HCT116 (cell line): ENCODE data around the gene GXYLT2. TPM values are rescaled to one million over a fixed set of nuclear protein-coding genes. Genes with fewer than 3 reads are reported as not detected.
A peak's percentile ranks its signal among the peaks of the same experiment; 100 is the strongest.

Experiments used
- ATAC-seq: fragments of 200-7000 bp; cut with Tn5 transposase; 2 replicates; pipeline ENCODE4 v1.9.1; 2020; ENCODE audit warnings: mild to moderate bottlenecking, moderate library complexity
- BruUV-seq: library from RNA; stranded (reverse); fragments of 400-500 nt; replicated peaks from 2 replicates; lab custom pipeline; 2021; lab: Mats Ljungman, UMichigan
- CTCF ChIA-PET: fragments of 300-600 bp; sonication (Branson Sonifier 250); formaldehyde crosslinking; loops from one replicate; lab custom pipeline; 2021; ENCODE audit warnings: antibody characterized with exemption; lab: Charles Lee
- POLR2A ChIA-PET: fragments of 300-600, 350-600 bp; sonication (Branson Sonifier 250); formaldehyde crosslinking; loops from one replicate; lab custom pipeline; 2021; ENCODE audit warnings: antibody characterized with exemption; lab: Charles Lee
- RAD21 ChIA-PET, 2 experiments: fragments of 300-600 bp; sonication (Branson Sonifier 250); formaldehyde crosslinking; loops; one replicate each; lab custom pipeline; 2023; ENCODE audit warnings: low total read pairs in 2 of 2; ENCODE audit not compliant: uncharacterized antibody in 2 of 2, unreplicated experiment in 2 of 2, low non-redundant PET in 1 of 2; lab: Charles Lee
- DNase-seq: peaks from one replicate; pipeline ENCODE4 v3.0.0-alpha.2; 2010; ENCODE audit warnings: low read depth, low spot score
- H2AFZ ChIP-seq: fragments of 200-600 bp; shearing (Covaris generic), sonication (generic); 2 replicates; pipeline ENCODE4 v1.6.1; 2017; ENCODE audit warnings: low read depth, mixed run types, mixed read lengths, antibody characterized with exemption, low read length; ENCODE audit not compliant: poor library complexity, severe bottlenecking
- H3K27ac ChIP-seq: 2 replicates; pipeline ENCODE4 v1.5.1; 2012; ENCODE audit warnings: low read depth, low read length
- H3K27me3 ChIP-seq: fragments of 200-600 bp; sonication (generic); 2 replicates; pipeline ENCODE4 v1.6.1; 2016; ENCODE audit warnings: mixed run types, low read length, mixed read lengths; ENCODE audit not compliant: insufficient read depth
- H3K36me3 ChIP-seq, 2 experiments: fragments of 200-500 bp in 1 of 2; fragments of 200-600 bp in 1 of 2; sonication (Bioruptor generic) in 1 of 2; sonication (generic) in 1 of 2; 2 replicates each; pipeline versions ENCODE4 v1.5.1 to v1.6.1; 2014 to 2016; ENCODE audit warnings: low read length in 2 of 2, inconsistent platforms in 1 of 2, mixed read lengths in 1 of 2, mixed run types in 1 of 2; ENCODE audit not compliant: insufficient read depth in 2 of 2, control insufficient read depth in 1 of 2
- H3K4me1 ChIP-seq, 2 experiments: fragments of 200-600 bp in 1 of 2; sonication (generic) in 1 of 2; 2 replicates each; pipeline versions ENCODE4 v1.5.1 to v1.6.1; 2012 to 2017; ENCODE audit warnings: low read length in 2 of 2, inconsistent platforms in 1 of 2, mild to moderate bottlenecking in 1 of 2, mixed read lengths in 1 of 2, mixed run types in 1 of 2, moderate library complexity in 1 of 2; ENCODE audit not compliant: insufficient read depth in 2 of 2, control insufficient read depth in 1 of 2
- H3K4me2 ChIP-seq: fragments of 200-600 bp; sonication (generic); 2 replicates; pipeline ENCODE4 v1.6.1; 2017; ENCODE audit warnings: mixed run types, low read length, mixed read lengths
- H3K4me3 ChIP-seq, 2 experiments: fragments of 200-600 bp in 1 of 2; sonication (generic) in 1 of 2; replicated peaks in 1 of 2; 2 replicates each; pipeline ENCODE4 v1.5.1; 2011 to 2016; ENCODE audit warnings: low read length in 2 of 2, control low read depth in 1 of 2, low read depth in 1 of 2, mild to moderate bottlenecking in 1 of 2, mixed read lengths in 1 of 2, mixed run types in 1 of 2
- H3K79me2 ChIP-seq: fragments of 200-600 bp; sonication (generic); 2 replicates; pipeline ENCODE4 v1.6.1; 2017; ENCODE audit warnings: mild to moderate bottlenecking, mixed run types, low read length, moderate library complexity, mixed read lengths; ENCODE audit not compliant: insufficient read depth
- H3K9ac ChIP-seq: fragments of 200-600 bp; sonication (generic); 2 replicates; pipeline ENCODE4 v1.6.1; 2016; ENCODE audit warnings: low read length, mixed read lengths
- H3K9me2 ChIP-seq: fragments of 200-600 bp; sonication (generic), shearing (Covaris generic); 2 replicates; pipeline ENCODE4 v1.6.1; 2017; ENCODE audit warnings: mixed run types, mild to moderate bottlenecking, moderate library complexity; ENCODE audit not compliant: insufficient read depth
- H3K9me3 ChIP-seq, 2 experiments: fragments of 200-500 bp in 1 of 2; fragments of 200-600 bp in 1 of 2; sonication (Bioruptor generic) in 1 of 2; sonication (generic) in 1 of 2; 2 replicates each; pipeline ENCODE4 v1.6.1; 2014 to 2017; ENCODE audit warnings: low read length in 2 of 2, mixed read lengths in 2 of 2, inconsistent platforms in 1 of 2, low read depth in 1 of 2, mild to moderate bottlenecking in 1 of 2, mixed run types in 1 of 2, moderate library complexity in 1 of 2; ENCODE audit not compliant: control insufficient read depth in 1 of 2, insufficient read depth in 1 of 2
- H4K20me1 ChIP-seq: fragments of 200-600 bp; sonication (generic), shearing (Covaris generic); 2 replicates; pipeline ENCODE4 v1.6.1; 2017; ENCODE audit warnings: mixed run types, mild to moderate bottlenecking, moderate library complexity; ENCODE audit not compliant: insufficient read depth
- EZH2phosphoT487 ChIP-seq: fragments of 200-600 bp; IDR thresholded peaks from 2 replicates; pipeline ENCODE4 v1.6.1; 2018; ENCODE audit warnings: antibody characterized with exemption, borderline replicate concordance
- FOSL1 ChIP-seq: IDR thresholded peaks from 2 replicates; pipeline ENCODE4 v1.6.1; 2012; ENCODE audit warnings: low read depth
- RAD21 ChIP-seq: IDR thresholded peaks from 2 replicates; pipeline ENCODE4 v1.6.1; 2012; ENCODE audit warnings: low read depth, mild to moderate bottlenecking
- REST ChIP-seq: IDR thresholded peaks from 2 replicates; pipeline ENCODE4 v1.6.1; 2012; ENCODE audit warnings: low read depth
- intact Hi-C: fragments of 100-400 bp; cut with micrococcal nuclease; formaldehyde crosslinking; loops from 2 replicates; pipeline ENCODE4 v1.10.0; 2022
- total RNA-seq: library from RNA; stranded (reverse); gene quantifications from one replicate; pipeline ENCODE4 v1.2.1, GENCODE V29; 2021; ENCODE audit not compliant: unreplicated experiment

GXYLT2 gene
- total RNA-seq, 1 experiment from 2014 or later: 5.6 TPM

DNA sequence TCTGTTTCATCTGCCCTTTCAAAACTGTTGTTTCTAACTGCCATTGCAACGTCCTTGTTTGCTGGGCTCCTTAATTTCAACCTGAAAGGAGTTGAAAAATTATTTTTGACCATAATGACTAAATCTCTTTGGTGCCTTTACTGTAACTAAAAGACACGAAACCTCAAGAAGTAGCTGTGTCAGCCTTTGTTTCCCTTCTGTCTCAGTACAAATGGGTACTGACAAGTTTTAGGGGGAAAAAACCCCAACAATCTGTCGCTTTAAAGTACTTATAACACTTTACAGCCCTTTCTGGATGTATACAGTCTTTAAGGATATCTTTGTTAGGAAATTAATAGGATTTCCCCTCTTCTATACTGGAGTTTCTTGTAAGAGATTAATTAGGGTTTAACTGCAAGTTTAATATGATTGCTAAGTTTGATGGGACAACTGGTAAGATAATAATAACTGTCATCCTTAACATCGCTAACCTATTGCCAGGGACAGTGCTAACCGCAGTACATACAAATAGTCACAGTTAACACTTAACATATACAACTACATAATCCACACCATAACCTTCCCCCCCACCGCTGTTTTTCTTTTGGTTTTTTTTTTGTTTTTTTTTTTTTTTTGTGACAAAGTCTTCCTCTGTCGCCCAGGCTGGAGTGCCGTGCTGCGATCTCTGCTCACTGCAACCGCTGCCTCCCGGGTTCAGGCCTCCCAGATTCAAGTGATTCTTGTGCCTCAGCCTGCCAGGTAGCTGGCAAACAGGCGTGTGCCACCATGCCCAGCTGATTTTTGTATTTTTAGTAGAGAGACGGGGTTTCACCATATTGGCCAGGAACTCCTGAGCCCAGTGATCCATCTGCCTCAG lies 1.7 kb downstream of the GXYLT2 start:
- no peak for ATAC-seq
- ChIA-PET CTCF (interaction anchor here (0.7 to 2.5 kb wide), 2 partner anchors 17 to 38 kb away, joined by 4 to 12 read pairs; no protein-coding TSS in a partner anchor), POLR2A (no interaction called here), RAD21 (no interaction called here)
- Histone ChIP-seq H3K4me3 (peak overlapping the region; percentile 50 to 58; a peak in 2 of 4 replicates), H3K4me2 (peak overlapping the region; percentile 82), H3K9me3 (no peaks in the 10 kb centered on the region), H3K27ac (no peak overlapping the region), H3K36me3 (no peaks in the 10 kb centered on the region), H3K79me2 (no peaks in the 10 kb centered on the region), H2AFZ (no peak overlapping the region), H3K4me1 (peaks cover 35 to 40% of the 10 kb centered on the region in 2 experiments), H3K27me3 (no peaks in the 10 kb centered on the region), H4K20me1 (no peaks in the 10 kb centered on the region), H3K9me2 (no peaks in the 10 kb centered on the region), H3K9ac (no peak overlapping the region)
- DNase-seq: no peak
- no TSS peak for BruUV-seq
- intact Hi-C loops: loop anchor here (10.0 kb wide), 1 partner anchor 295 kb away; no protein-coding TSS in a partner anchor
- TF ChIP-seq EZH2phosphoT487: no peak
- TF ChIP-seq REST: no peak
- TF ChIP-seq RAD21: no peak
- no peak for TF ChIP-seq FOSL1
